ENCODE data around the gene CLDN2. TPM values are rescaled to one million over a fixed set of nuclear protein-coding genes. Genes with fewer than 3 reads are reported as not detected.

The CLDN2 gene
- total RNA-seq, 4 donors from 2014 or later, result 0.16 TPM; not detected in 3

DNA sequence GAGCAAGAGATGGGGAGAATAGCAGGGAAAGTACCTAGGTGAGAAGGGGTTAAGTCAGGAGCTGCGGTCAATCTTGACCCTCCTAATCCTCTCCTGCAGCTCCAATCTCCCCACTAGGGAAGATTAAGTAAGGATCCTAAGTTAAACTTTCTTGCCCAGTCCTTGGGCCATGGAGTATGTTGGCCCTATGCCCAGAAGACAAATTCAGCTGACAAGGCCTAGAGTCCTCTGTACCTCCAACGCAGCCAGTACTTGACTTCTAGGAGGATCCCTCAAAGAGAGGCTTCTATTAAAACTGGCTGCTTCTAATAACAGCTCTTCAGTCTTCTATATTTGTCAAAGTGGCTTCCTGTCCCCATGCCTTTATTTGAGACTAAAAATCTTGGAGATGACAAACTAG is 1.4 kb downstream of the CLDN2 start:
- in situ Hi-C loops (cut with MboI; ENCODE audit: low sequenced_read_pairs in 4 of 4), result no loop called here
- DNase-seq, result no peak

DNA sequence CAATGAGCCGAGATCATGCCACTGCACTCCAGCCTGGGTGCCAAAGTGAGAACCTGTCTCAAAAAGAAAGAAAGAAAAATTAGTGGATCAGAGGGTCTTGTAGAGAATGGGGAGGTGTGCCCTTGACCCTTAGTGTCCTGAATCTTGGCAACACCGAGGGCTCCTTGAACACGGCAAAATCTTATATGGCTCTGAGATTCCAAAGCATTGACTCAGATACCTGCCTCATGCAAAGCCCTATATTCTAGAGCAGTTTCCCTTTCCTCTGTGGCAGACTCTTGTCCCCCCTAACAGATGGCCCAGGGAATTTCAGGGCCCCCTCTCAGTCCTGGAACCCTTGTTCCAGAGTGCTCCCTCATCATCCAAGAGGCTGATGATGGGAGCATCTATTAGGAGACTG is 6.8 kb downstream of the CLDN2 start:
- Histone ChIP-seq H3K4me1 (no peaks in the 10 kb centered on the region), H3K4me3 (no peak overlapping the region), H3K27ac (no peak overlapping the region), H3K9me3 (no peaks in the 10 kb centered on the region), H3K27me3 (no peaks in the 10 kb centered on the region), H3K36me3 (no peaks in the 10 kb centered on the region)
- ATAC-seq (no peak), DNase-seq (no peak)
- intact Hi-C loops (cut with DNase I; ENCODE audit: low total_unique reads), result no loop called here
- TF ChIP-seq, protein P1, sequence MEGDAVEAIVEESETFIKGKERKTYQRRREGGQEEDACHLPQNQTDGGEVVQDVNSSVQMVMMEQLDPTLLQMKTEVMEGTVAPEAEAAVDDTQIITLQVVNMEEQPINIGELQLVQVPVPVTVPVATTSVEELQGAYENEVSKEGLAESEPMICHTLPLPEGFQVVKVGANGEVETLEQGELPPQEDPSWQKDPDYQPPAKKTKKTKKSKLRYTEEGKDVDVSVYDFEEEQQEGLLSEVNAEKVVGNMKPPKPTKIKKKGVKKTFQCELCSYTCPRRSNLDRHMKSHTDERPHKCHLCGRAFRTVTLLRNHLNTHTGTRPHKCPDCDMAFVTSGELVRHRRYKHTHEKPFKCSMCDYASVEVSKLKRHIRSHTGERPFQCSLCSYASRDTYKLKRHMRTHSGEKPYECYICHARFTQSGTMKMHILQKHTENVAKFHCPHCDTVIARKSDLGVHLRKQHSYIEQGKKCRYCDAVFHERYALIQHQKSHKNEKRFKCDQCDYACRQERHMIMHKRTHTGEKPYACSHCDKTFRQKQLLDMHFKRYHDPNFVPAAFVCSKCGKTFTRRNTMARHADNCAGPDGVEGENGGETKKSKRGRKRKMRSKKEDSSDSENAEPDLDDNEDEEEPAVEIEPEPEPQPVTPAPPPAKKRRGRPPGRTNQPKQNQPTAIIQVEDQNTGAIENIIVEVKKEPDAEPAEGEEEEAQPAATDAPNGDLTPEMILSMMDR (IDR thresholded peaks at IDR 0.05 in 4 of 5, conservative IDR thresholded peaks at IDR 0.05 in 1 of 5), result no peak
- no peak for TF ChIP-seq POLR2A (IDR thresholded peaks at IDR 0.05)
- in situ Hi-C loops (cut with MboI; ENCODE audit: low sequenced_read_pairs in 4 of 4), result no loop called here

More for the DNA sequence above, 1.4 kb downstream of the CLDN2 start:
- Histone ChIP-seq H3K4me3 (no peak overlapping the region), H3K27ac (no peak overlapping the region), H3K4me1 (no peaks in the 10 kb centered on the region), H3K27me3 (no peaks in the 10 kb centered on the region), H3K9me3 (no peaks in the 10 kb centered on the region), H3K36me3 (no peaks in the 10 kb centered on the region)
- TF ChIP-seq, protein P1 (IDR thresholded peaks at IDR 0.05 in 4 of 5, conservative IDR thresholded peaks at IDR 0.05 in 1 of 5), result no peak
- ATAC-seq, result no peak
- intact Hi-C loops (cut with DNase I; ENCODE audit: low total_unique reads), result no loop called here

DNA sequence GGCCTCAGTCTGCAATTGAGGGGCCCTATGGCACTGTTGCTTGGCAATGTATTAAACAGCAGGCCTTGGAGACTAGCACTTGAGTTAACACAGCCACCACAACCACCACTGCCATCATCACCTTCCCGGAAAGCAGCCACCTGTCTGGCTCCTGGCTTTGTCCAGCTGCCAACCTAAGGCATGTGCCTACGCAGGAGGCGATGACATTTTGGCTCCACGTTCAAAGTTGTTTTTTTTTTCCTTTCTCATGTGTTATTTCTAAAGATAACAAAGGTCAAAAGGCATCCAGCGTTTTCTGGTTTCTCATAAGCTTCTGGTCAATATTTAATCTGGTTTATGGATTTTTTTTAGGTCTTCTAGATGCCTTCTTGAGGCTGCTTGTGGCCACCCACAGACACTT is 7.5 kb downstream of the CLDN2 start:
- DNase-seq (no peak), ATAC-seq (no peak)
- no peak overlapping the region for H3K4me3 ChIP-seq
- in situ Hi-C loops (cut with MboI; ENCODE audit: low sequenced_read_pairs in 4 of 4) (no loop called here), intact Hi-C loops (cut with DNase I; ENCODE audit: low total_unique reads) (no loop called here)
- no peaks in the 10 kb centered on the region for H3K36me3 ChIP-seq
- no peaks in the 10 kb centered on the region for H3K27me3 ChIP-seq
- H3K9me3 ChIP-seq, result no peaks in the 10 kb centered on the region
- H3K4me1 ChIP-seq, result no peaks in the 10 kb centered on the region
- TF ChIP-seq, protein P1 (IDR thresholded peaks at IDR 0.05 in 4 of 5, conservative IDR thresholded peaks at IDR 0.05 in 1 of 5), result no peak
- TF ChIP-seq POLR2A (IDR thresholded peaks at IDR 0.05), result no peak
- H3K27ac ChIP-seq, result no peak overlapping the region

DNA sequence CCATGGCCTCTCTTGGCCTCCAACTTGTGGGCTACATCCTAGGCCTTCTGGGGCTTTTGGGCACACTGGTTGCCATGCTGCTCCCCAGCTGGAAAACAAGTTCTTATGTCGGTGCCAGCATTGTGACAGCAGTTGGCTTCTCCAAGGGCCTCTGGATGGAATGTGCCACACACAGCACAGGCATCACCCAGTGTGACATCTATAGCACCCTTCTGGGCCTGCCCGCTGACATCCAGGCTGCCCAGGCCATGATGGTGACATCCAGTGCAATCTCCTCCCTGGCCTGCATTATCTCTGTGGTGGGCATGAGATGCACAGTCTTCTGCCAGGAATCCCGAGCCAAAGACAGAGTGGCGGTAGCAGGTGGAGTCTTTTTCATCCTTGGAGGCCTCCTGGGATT is 8.0 kb downstream of the CLDN2 start:
- no peaks in the 10 kb centered on the region for H3K4me1 ChIP-seq
- DNase-seq, result no peak
- H3K36me3 ChIP-seq, result no peaks in the 10 kb centered on the region
- no peak for TF ChIP-seq POLR2A (IDR thresholded peaks at IDR 0.05)
- TF ChIP-seq, protein P1 (IDR thresholded peaks at IDR 0.05 in 4 of 5, conservative IDR thresholded peaks at IDR 0.05 in 1 of 5), result no peak
- no peak overlapping the region for H3K4me3 ChIP-seq
- ATAC-seq, result no peak
- H3K27me3 ChIP-seq, result no peaks in the 10 kb centered on the region
- H3K9me3 ChIP-seq, result no peaks in the 10 kb centered on the region
- H3K27ac ChIP-seq, result no peak overlapping the region
- in situ Hi-C loops (cut with MboI; ENCODE audit: low sequenced_read_pairs in 4 of 4) (no loop called here), intact Hi-C loops (cut with DNase I; ENCODE audit: low total_unique reads) (no loop called here)

DNA sequence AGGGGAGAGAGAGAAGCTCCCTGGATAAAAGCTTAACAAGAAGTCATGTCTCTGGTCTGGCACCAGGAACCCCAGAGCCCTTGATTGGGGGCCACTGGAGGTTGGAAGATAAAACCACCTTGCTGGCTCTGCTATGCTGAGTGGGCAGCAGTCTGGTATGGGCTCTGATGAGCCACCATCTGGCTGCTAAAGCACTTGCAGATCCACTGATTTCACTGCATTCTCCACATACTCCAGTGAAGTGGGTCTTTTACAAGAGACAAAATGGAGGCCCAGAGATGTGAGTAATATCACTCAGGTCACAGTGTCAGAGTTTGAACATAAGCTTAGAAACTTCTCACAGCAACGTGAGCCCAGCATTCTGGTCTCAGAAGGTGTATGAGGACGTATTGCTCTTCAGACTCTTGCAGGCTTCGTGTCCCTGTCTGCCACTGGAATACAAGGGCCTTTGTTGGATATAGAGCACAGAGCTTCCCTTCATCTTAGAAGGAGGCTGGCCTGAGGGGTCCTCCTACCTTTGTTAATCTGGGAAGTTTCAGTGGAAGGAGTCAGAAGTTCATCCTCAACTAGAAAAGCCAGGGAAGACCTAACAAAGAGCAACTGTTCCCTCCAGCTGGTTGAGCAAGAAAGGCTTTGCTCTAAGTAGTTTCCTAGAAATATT is 11.8 kb downstream of the CLDN2 start:
- Histone ChIP-seq H3K4me3 (no peak overlapping the region), H3K36me3 (no peaks in the 10 kb centered on the region), H3K27me3 (no peaks in the 10 kb centered on the region), H3K9me3 (no peaks in the 10 kb centered on the region), H3K4me1 (no peaks in the 10 kb centered on the region), H3K27ac (no peak overlapping the region)
- ATAC-seq (no peak), DNase-seq (no peak)
- in situ Hi-C loops (cut with MboI; ENCODE audit: low sequenced_read_pairs in 4 of 4), result no loop called here
- intact Hi-C loops (cut with DNase I; ENCODE audit: low total_unique reads), result loop anchor here (5.0 kb wide), 1 partner anchor 35 kb away; no protein-coding TSS in a partner anchor
- TF ChIP-seq POLR2A (IDR thresholded peaks at IDR 0.05), result no peak
- TF ChIP-seq, protein P1 (IDR thresholded peaks at IDR 0.05 in 4 of 5, conservative IDR thresholded peaks at IDR 0.05 in 1 of 5), result no peak

All from gastrocnemius medialis (tissue), 4 donors.